PC-9 (cell line): ENCODE data around the gene CD44. TPM values are rescaled to one million over a fixed set of nuclear protein-coding genes. Genes with fewer than 3 reads are reported as not detected.

Experiments used
- BruUV-seq: library from RNA; stranded (reverse); fragments of 400-500 nt; replicated peaks from 2 replicates; lab custom pipeline; 2021; lab: Mats Ljungman, UMichigan
- CTCF ChIA-PET: fragments of 300-600 bp; sonication (Branson Sonifier 250); formaldehyde crosslinking; loops from one replicate; lab custom pipeline; 2022; ENCODE audit warnings: antibody characterized with exemption; lab: Charles Lee
- POLR2A ChIA-PET: fragments of 300-600 bp; sonication (Branson Sonifier 250); formaldehyde crosslinking; loops from one replicate; lab custom pipeline; 2022; ENCODE audit warnings: antibody characterized with exemption; ENCODE audit not compliant: unreplicated experiment; lab: Charles Lee
- DNase-seq, 2 experiments: peaks; one replicate each; pipeline versions ENCODE4 v3.0.0 to v3.0.0-alpha.2; 2015 to 2022; ENCODE audit warnings: mixed read lengths in 1 of 2
- H2AFZ ChIP-seq: fragments of 200-600 bp; sonication (generic); 2 replicates; pipeline ENCODE4 v1.8.1; 2017; ENCODE audit warnings: antibody characterized with exemption
- H3F3A ChIP-seq: fragments of 200-600 bp; sonication (generic); 2 replicates; pipeline ENCODE4 v1.8.1; 2017; ENCODE audit warnings: antibody characterized with exemption, mild to moderate bottlenecking, low read depth; ENCODE audit not compliant: insufficient read depth
- H3K27ac ChIP-seq: fragments of 200-600 bp; sonication (generic); 2 replicates; pipeline ENCODE4 v1.6.1; 2016; ENCODE audit warnings: mixed run types
- H3K27me3 ChIP-seq: fragments of 200-600 bp; sonication (generic); 2 replicates; pipeline ENCODE4 v1.6.1; 2016; ENCODE audit warnings: low read depth, mixed run types; ENCODE audit not compliant: insufficient read depth
- H3K36me3 ChIP-seq: fragments of 200-600 bp; sonication (generic); 2 replicates; pipeline ENCODE4 v1.6.1; 2016; ENCODE audit warnings: low read depth, mixed run types
- H3K4me1 ChIP-seq: fragments of 200-600 bp; sonication (generic); replicated peaks from 2 replicates; pipeline ENCODE4 v1.6.1; 2016; ENCODE audit warnings: mixed run types; ENCODE audit not compliant: insufficient read depth
- H3K4me2 ChIP-seq: fragments of 200-600 bp; sonication (generic); 2 replicates; pipeline ENCODE4 v1.6.1; 2017; ENCODE audit warnings: mixed run types
- H3K4me3 ChIP-seq: fragments of 200-600 bp; sonication (generic); 2 replicates; pipeline ENCODE4 v1.6.1; 2016; ENCODE audit warnings: mixed run types
- H3K79me2 ChIP-seq: fragments of 200-600 bp; sonication (generic); 2 replicates; pipeline ENCODE4 v1.6.1; 2017; ENCODE audit warnings: low read depth, mixed run types
- H3K9me2 ChIP-seq: fragments of 200-600 bp; sonication (generic); 2 replicates; pipeline ENCODE4 v1.8.1; 2017; ENCODE audit warnings: mild to moderate bottlenecking; ENCODE audit not compliant: insufficient read depth
- H3K9me3 ChIP-seq: fragments of 200-600 bp; sonication (generic); 2 replicates; pipeline ENCODE4 v1.8.1; 2016; ENCODE audit warnings: low read depth; ENCODE audit not compliant: insufficient read depth
- H4K20me1 ChIP-seq: fragments of 200-600 bp; sonication (generic); 2 replicates; pipeline ENCODE4 v1.8.1; 2017; ENCODE audit not compliant: insufficient read depth
- CTCF ChIP-seq: fragments of 200-600 bp; sonication (generic); conservative IDR thresholded peaks from 2 replicates; pipeline ENCODE4 v1.6.1; 2017; ENCODE audit warnings: mixed run types, antibody characterized with exemption, mild to moderate bottlenecking, moderate library complexity
- EZH2 ChIP-seq: fragments of 200-600 bp; sonication (generic); IDR thresholded peaks from 2 replicates; pipeline ENCODE4 v1.8.0; 2017; ENCODE audit warnings: antibody characterized with exemption, low read depth
- intact Hi-C: fragments of 100-400 bp; cut with micrococcal nuclease; formaldehyde crosslinking; loops from one replicate; pipeline ENCODE4 v1.10.0; 2022; ENCODE audit not compliant: unreplicated experiment
- total RNA-seq: library from RNA; stranded (reverse); gene quantifications from 2 replicates; pipeline ENCODE4 v1.2.3, GENCODE V29; 2021

The CD44 gene
- total RNA-seq, 1 experiment from 2014 or later, result 775 TPM

GRCh38 chr11:35115688-35116030 is 23.3 kb upstream of the CD44 start:
- TF ChIP-seq EZH2 (no peak), CTCF (no peak)
- BruUV-seq, result no TSS peak
- Histone ChIP-seq H3K9me2 (no peaks in the 10 kb centered on the region; the same call in 1 of the 2 replicates), H3K36me3 (no peaks in the 10 kb centered on the region), H3K27ac (no peak overlapping the region), H2AFZ (no peak overlapping the region), H3F3A (peaks cover 22% of the 10 kb centered on the region; the same call in 1 of the 2 replicates), H3K9me3 (no peaks in the 10 kb centered on the region), H3K4me3 (no peak overlapping the region), H3K4me2 (no peak overlapping the region), H3K79me2 (no peaks in the 10 kb centered on the region), H3K4me1 (peaks cover 40% of the 10 kb centered on the region), H3K27me3 (no peaks in the 10 kb centered on the region), H4K20me1 (no peaks in the 10 kb centered on the region)
- intact Hi-C loops, result no loop called here
- ChIA-PET CTCF (no interaction called here), POLR2A (no interaction called here)
- no peak for DNase-seq

- Histone ChIP-seq H2AFZ (no peak overlapping the region), H4K20me1 (no peaks in the 10 kb centered on the region), H3K27me3 (no peaks in the 10 kb centered on the region), H3K79me2 (no peaks in the 10 kb centered on the region), H3K9me2 (no peaks in the 10 kb centered on the region; the same call in 1 of the 2 replicates), H3K4me1 (peaks cover 34% of the 10 kb centered on the region), H3F3A (peaks cover 17% of the 10 kb centered on the region; the same call in 1 of the 2 replicates), H3K4me2 (no peak overlapping the region), H3K27ac (no peak overlapping the region), H3K4me3 (no peak overlapping the region), H3K9me3 (no peaks in the 10 kb centered on the region), H3K36me3 (no peaks in the 10 kb centered on the region)
- no peak for DNase-seq
- ChIA-PET POLR2A (no interaction called here), CTCF (no interaction called here)
- no TSS peak for BruUV-seq
- intact Hi-C loops, result no loop called here
- TF ChIP-seq EZH2 (no peak), CTCF (no peak)
Observed at GRCh38 chr11:35116245-35116644, 22.7 kb upstream of the CD44 start.

GRCh38 chr11:35116762-35117640 is 22.0 kb upstream of the CD44 start:
- Histone ChIP-seq H3K79me2 (no peaks in the 10 kb centered on the region), H3K9me3 (no peaks in the 10 kb centered on the region), H3K27me3 (no peaks in the 10 kb centered on the region), H3K9me2 (no peaks in the 10 kb centered on the region; the same call in 1 of the 2 replicates), H3K27ac (no peak overlapping the region), H3K4me3 (no peak overlapping the region), H3K4me1 (peaks cover 26% of the 10 kb centered on the region), H3K4me2 (no peak overlapping the region), H3F3A (peaks cover 10% of the 10 kb centered on the region; the same call in 1 of the 2 replicates), H4K20me1 (no peaks in the 10 kb centered on the region), H2AFZ (no peak overlapping the region), H3K36me3 (no peaks in the 10 kb centered on the region)
- ChIA-PET POLR2A (no interaction called here), CTCF (interaction anchor here (0.6 kb wide), 1 partner anchor 420 kb away, joined by 4 read pairs; no protein-coding TSS in a partner anchor)
- DNase-seq, result no peak
- TF ChIP-seq CTCF, result no peak
- TF ChIP-seq EZH2, result no peak
- BruUV-seq, result no TSS peak
- intact Hi-C loops, result loop anchor here (1.0 kb wide), 1 partner anchor 79 kb away; no protein-coding TSS in a partner anchor
